GM03348 (cell line): ENCODE measurements around the gene IL6R.

Source experiments
- DNase-seq: peaks from one replicate; pipeline ENCODE4 v3.0.0; 2012; ENCODE audit warnings: low spot score

The IL6R gene

DNA sequence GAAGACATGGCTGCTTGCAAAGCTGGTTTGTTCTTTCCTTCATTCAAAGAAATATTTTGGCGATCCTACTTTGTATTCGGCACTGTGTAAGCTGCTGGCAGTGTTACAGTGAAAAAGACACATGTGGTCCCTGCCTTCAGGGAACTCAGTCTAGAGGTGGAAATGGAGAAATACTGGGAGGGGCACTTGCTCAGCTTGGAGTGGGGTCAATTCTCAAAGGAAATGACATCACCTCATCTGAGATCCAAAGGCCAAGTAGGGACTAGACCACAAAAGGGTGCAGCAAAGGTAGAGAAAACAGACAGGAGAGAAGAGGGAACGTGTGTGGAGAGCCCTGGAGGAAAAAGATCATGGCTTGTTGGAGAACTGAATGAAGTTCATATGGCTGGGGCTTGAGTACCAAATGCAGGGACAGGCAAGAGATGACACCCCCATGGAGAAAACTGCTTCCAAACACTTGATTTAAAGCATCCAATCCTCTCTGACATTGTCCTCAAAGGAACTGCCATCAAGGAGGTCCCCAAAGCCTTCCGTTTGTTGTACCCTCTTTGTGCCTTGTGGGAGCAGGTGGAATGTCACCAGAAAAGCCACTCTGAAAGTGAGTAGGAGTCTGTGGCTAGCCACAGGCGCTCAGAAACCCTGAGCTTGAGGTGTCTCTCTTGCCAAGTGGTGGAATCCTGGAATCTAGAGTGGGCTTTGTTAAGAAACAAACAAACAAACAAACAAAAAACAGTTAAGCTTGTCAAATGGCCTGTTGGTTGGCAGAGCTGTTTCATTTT lies 48.6 kb downstream of the IL6R start:
- DNase-seq: peak; percentile 79

DNA sequence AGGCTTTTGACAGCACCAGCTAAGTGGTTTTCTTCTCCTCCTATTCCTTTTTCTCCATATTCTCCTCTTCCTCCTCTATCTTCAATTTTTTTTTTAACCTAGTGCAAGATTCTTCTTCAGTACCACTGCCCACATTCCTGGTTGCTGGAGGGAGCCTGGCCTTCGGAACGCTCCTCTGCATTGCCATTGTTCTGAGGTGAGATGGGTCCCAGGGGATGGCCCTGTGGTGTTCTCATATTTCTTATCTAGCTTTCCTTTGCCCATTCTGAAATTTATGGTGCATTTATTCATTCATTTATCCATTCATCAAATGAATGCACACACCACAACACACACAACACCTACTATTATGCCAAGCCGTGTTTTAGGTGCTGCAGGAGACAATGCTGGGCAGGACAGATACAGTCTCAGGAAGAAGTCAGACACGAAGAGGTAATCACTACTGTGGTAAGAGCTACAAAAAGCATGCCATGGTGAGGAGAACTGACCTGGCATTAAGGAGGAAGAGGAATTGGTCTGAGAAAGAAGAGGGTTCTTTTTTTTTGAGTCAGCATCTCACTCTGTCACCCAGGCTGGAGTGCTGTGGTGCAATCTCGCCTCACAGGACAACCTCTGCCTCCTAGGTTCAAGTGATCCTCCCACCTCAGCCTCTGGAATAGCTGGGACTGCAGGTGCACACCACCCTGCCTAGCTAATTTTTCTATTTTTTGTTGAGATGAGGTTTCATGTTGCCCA lies 49.4 kb downstream of the IL6R start:
- no peak for DNase-seq

DNA sequence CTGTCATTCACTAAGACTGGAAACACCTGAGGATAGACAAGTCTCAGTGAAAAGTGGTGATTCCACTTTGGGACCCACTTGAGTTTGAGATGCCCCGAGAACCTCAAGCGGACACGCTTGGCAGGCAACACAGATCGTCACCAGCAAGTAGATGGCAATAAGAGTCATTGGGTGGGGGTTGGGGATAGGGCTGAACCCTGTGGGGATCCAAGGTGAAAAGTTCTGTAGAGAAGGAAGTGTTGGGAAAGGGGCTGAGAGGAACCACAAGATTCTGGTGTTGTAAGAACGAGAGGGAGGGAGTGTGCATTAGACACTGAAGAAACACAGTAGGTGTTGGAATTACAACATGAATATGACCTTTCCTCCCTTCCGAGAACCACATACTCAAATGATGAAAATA lies 51.5 kb downstream of the IL6R start:
- no peak for DNase-seq

DNA sequence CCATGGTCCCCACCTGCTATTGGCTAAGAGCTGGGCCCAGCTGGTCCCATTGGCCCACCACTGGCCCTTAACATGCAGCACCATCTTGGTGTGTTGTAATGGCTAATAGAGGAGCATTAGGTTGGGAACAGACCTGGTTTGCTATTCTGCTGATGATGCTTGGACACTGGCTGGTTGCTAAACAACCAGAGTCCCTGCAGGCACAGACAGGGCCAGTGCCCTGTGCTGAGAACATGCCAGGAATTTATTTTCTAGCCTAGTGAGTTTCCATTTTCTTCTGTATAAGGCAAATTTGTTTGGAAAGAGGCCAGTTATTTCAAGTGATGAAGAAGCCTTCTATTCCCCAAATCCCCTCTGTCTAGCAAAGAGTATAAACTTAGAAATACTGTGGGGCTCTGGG lies 53.9 kb downstream of the IL6R start:
- no peak for DNase-seq

DNA sequence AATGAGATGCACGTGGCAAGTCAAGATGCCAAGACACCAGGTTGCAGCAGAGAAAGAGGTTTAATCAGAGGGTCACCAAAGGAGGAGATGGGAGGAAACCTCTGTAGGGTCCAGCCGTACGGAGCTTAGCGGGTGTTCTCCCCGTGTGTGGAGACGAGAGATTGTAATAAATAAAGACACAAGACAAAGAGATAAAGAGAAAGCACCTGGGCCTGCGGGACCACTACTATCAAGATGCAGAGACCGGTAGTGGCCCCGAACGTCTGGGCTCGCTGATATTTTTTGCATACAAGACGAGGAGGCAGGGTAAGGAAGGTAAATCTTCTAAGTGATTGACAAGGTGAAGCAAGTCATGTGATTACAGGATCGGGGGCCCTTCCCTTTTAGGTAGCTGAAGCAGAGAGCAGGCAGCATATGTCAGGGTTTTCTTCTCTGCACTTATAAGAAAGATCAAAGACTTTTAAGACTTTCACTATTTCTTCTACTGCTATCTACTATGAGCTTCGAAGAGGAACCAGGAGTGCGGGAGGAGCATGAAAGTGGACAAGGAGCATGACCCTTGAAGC lies 55.6 kb downstream of the IL6R start:
- no peak for DNase-seq

DNA sequence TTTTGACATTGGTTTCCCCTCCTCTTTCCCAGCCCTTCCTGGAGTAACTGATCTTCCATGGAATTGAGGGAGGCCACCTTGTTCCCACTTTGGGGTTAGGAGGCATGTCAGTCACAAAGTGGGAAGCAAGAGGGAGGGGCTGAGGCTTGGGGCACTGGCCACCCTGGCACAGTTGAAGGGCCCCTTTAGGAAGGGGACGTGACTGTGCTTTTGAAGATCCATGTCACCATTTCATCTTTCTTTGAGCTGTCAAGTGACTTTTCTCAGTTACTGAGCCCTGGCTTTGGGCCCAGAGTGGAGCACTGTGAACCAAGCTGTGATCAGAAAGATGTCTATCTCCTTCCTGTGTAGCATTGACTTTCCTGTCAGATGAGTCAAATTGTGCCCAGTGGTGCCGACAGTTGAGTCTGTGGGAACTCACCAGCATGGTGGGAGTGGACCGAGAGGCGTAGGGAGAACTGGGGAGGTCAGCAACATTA lies 58.4 kb downstream of the IL6R start:
- DNase-seq: peak; percentile 16

DNA sequence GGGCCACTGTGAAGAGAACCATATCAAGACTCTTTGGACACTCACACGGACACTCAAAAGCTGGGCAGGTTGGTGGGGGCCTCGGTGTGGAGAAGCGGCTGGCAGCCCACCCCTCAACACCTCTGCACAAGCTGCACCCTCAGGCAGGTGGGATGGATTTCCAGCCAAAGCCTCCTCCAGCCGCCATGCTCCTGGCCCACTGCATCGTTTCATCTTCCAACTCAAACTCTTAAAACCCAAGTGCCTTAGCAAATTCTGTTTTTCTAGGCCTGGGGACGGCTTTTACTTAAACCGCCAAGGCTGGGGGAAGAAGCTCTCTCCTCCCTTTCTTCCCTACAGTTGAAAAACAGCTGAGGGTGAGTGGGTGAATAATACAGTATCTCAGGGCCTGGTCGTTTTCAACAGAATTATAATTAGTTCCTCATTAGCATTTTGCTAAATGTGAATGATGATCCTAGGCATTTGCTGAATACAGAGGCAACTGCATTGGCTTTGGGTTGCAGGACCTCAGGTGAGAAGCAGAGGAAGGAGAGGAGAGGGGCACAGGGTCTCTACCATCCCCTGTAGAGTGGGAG lies 60.6 kb downstream of the IL6R start:
- no peak for DNase-seq

DNA sequence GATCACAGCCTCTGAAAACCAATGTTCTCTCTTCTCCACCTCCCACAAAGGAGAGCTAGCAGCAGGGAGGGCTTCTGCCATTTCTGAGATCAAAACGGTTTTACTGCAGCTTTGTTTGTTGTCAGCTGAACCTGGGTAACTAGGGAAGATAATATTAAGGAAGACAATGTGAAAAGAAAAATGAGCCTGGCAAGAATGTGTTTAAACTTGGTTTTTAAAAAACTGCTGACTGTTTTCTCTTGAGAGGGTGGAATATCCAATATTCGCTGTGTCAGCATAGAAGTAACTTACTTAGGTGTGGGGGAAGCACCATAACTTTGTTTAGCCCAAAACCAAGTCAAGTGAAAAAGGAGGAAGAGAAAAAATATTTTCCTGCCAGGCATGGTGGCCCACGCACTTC lies 61.1 kb downstream of the IL6R start:
- no peak for DNase-seq

DNA sequence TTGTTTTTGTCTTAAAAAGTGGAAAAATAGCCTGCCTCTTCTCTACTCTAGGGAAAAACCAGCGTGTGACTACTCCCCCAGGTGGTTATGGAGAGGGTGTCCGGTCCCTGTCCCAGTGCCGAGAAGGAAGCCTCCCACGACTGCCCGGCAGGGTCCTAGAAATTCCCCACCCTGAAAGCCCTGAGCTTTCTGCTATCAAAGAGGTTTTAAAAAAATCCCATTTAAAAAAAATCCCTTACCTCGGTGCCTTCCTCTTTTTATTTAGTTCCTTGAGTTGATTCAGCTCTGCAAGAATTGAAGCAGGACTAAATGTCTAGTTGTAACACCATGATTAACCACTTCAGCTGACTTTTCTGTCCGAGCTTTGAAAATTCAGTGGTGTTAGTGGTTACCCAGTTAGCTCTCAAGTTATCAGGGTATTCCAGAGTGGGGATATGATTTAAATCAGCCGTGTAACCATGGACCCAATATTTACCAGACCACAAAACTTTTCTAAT lies 61.8 kb downstream of the IL6R start:
- DNase-seq: peak; percentile 35

DNA sequence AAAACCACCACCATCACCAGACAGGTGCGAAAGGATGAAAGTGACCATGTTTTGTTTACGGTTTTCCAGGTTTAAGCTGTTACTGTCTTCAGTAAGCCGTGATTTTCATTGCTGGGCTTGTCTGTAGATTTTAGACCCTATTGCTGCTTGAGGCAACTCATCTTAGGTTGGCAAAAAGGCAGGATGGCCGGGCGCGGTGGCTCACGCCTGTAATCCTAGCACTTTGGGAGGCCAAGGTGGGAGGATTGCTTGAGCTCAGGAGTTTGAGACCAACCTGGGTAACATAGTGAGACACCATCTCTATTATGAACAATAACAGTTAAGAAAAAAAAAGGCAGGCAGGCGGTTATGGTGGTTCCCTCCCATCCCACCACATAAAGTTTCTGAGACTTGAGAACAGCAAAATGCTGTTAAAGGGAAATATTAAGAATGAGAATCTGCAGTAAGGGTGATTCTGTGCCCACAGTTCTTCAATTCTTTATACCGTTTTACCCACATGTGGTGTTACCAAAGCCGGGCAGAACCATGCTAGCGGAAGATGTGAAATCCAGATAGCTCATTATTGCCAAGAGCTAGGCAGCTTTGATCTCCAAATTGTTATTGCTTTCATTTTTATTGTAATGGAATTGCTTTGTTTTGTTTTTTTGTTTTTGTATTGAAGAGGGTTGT lies 62.4 kb downstream of the IL6R start:
- no peak for DNase-seq

DNA sequence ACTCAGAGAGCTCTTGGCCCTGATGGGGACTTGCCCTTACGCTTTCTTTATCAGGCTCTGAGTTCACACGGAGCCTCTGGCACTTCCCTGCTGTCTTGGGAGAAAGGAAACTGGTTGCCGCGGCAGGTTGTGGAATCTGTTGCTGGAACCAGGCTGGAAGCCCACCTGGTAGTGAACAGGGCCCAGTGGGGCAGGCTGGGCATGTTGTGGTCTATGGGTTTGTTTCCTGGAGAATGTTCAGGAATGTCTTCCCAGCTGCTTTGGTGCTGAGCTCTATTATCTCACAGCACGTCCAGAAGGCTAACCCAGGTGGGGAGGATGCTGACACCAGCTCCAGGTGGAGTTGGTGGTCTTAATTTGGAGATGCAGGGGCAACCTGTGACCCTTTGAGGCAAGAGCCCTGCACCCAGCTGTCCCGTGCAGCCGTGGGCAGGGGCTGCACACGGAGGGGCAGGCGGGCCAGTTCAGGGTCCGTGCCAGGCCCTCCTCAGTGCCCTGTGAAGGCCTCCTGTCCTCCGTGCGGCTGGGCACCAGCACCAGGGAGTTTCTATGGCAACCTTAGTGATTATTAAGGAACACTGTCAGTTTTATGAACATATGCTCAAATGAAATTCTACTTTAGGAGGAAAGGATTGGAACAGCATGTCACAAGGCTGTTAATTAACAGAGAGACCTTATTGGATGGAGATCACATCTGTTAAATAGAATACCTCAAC lies 63.5 kb downstream of the IL6R start:
- no peak for DNase-seq

DNA sequence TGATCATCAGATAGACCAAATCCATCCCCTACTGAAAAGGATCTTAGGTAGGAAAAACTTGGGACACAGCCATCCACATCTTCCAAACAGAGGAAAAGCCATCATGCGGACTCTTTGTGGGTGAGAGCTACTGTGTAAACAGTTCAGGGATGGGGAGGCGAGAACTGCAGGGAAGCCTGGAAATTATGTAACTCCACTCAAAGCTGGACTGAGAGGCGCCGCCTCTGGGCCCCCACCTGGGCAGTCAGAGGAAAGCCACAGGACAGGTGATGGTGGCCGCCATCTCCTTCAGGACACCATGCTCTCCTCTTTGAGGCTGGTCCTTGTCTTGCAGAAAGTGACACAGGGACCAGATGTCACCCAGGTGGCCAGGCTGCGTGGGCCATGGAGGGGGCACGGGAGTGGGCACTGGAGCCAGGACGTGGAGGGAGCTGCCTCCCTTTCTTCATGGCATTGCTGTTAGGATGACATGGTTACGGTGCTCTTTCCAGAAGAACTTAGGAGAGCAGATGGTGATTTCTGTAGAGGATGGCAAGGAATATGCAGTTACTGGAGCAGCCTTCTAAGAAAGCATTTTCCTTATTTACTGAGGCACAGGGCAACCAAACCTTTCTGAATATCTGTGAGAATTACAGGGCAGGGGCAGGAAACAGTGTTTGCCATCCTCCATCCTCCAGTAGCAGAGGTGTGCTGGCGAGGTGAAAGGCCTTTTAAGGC lies 64.9 kb downstream of the IL6R start:
- DNase-seq: no peak

DNA sequence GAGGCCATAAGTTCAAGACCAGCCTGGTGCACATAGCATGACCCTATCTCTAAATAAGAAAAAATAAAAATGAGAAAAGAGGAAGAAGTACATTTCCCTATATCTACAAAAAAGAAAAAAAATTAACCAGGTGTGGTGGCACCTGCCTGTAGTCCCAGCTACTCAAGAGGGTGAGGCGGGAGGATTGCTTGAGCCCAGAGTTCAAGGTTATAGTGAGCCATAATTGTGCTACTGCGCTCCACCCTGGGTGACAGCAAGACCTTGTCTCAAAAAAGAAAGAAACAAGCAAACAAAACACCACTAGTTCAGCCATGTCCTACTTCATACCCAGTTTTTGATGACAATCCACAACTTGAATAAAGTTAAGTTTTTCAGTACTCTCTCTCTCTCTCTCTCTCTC lies 66.2 kb downstream of the IL6R start:
- no peak for DNase-seq

DNA sequence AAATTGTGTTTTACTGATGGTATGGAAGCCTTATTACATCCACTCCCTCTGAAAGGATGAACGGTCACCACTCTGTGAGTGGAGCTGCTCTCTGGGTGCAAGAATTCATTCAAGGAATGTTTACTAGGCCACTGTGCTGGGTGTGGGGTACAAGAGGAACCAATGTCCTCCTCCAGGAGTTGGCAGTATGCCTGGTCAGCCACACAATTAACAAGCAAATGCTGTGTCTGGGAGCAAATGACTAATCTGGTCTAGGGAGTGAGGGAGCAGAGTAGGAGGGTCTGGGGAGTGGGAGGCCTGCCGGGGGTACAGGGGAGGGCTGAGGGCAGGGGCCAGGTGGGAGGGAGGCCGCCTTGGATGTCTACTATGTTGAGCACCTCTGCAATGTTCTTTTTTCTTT lies 69.7 kb downstream of the IL6R start:
- DNase-seq: peak; percentile 63

DNA sequence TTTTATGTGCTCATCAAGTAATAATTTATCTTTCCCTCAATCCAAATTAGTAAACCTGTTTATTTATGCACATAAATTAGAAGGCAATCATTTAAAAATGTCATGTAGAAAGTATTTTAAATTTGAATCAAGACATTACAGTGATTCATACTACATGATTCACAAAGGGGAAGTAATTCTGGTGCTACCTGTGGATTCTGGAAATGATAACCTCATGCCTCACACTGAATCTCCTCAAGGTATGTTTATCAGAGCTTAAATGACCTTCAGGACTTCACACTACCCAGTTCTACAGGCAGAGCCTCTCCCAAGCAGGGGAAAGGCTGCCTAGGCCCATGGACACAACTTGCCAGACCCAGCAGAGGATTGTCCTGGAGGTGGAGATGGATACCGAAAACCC lies 71.6 kb downstream of the IL6R start:
- no peak for DNase-seq

DNA sequence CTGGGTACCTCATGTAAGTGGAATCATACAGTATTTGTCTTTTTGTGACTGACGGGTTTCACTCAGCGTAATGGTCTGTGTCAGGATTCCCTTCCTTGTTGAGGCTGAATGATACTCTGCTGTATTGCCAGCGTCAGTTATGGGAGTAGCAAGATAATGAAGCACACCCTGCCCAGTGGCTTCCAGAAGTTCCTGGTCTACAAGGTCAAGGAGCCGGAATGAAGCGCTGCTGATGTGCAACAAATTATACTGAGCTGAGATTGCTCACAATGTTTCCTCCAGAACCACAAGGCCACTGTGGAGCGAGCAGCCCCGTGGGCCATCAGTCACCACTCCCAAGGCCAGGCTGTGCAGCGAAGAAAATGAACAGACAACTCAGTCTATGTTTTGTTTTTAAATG lies 72.9 kb downstream of the IL6R start:
- DNase-seq: no peak

DNA sequence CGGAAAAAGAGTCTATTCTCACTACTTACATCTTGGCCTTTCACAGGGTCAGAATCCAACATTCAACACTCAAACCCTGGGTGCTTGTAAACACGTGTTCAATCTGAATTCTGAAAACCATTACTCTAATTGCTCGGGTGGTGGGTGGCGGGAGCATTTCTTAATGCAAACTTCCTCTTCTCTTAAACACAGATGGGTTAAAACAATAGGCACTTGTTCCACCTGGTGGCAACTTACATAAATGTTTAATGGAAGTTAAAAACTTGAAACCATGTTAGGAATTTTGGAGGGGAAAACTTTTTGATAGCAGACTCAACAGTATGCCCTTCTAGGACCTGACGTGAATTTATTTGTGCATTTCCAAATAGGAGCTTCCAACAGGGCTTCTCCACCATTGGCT lies 73.5 kb downstream of the IL6R start:
- no peak for DNase-seq

DNA sequence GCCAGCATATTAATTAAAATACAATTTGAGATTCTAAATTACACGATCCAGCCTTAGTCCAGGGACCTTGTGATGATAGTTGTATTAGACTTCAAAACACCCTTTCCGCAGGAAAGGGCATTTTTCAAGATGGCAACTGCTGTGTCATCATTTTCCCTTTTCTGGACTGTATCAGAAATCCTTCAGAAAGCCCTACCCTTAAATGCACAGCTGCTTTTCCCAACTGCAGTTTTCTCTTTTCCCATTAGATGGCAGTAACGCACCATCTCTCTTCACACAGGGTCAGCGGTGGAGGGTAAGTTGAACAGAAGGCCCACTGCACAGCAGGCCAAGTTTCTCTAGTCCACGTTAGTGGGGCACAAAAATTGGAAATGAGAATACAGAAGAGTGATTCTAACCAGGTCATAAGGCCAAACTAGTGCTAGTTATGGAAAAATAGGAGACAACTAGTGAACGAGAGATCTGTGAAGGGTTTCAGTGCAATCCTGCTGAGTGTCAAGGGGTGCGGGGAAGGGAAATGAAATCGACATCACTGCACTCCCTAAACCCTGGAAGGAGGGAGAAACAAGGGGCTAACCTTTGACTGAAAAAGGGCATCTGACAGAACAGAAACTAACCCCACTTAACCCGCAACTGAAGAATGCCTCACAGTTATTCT lies 74.8 kb downstream of the IL6R start:
- DNase-seq: peak; percentile 89

DNA sequence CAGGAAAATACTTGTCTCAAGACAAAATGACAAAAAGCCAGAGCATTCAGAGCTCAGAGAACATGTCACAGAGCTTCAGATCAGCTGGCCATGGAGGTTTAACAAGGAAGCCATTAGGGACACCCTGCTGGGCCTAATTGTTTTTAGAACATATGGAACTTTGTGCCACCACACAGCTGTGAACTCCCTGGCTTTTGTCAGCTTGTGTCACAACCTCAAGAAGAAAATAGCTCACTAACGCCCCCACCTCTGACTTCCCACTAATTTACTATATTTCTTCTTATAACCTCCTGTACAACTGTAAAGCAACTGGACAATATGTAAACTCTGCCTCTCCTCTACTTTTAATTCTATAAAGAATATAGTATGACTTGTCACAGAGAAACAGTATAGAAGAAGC lies 75.9 kb downstream of the IL6R start:
- DNase-seq: no peak
